HuH-7 (cell line): Measurements from ENCODE around the gene MMP23B.
A peak's percentile ranks its signal among the peaks of the same experiment; 100 is the strongest.
"Not testable (repeated sequence)": the region's sequence is repeated elsewhere in the genome, so short reads cannot be mapped to it uniquely, and the experiment has no call there.

Experiments used
- DNase-seq: peaks from one replicate; pipeline ENCODE4 v3.0.0; 2011; ENCODE audit warnings: low spot score

Gene MMP23B

GRCh38 chr1:1631782-1632420 lies at the start of gene MMP23B:
MMP23B (plus strand) TSS chr1:1632173; CDS start chr1:1632219, 46 bp downstream.
- no peak for DNase-seq

- no peak for DNase-seq
These were observed 49.2 kb upstream of the MMP23B start for GRCh38 chr1:1582585-1583346.

- DNase-seq, result no peak
These were observed 48.5 kb upstream of the MMP23B start for GRCh38 chr1:1583347-1584010.

- no peak for DNase-seq
These were observed 40.5 kb upstream of the MMP23B start for GRCh38 chr1:1591452-1591851.

GRCh38 chr1:1593834-1594601 lies 38.0 kb upstream of the MMP23B start:
- DNase-seq, result no peak

GRCh38 chr1:1594602-1595260 lies 37.2 kb upstream of the MMP23B start:
- DNase-seq, result no peak

- DNase-seq, result not testable (repeated sequence)
These were observed 36.6 kb upstream of the MMP23B start for GRCh38 chr1:1595341-1595740.

GRCh38 chr1:1596493-1597274 lies 35.3 kb upstream of the MMP23B start:
- DNase-seq, result no peak

GRCh38 chr1:1597275-1597930 lies 34.6 kb upstream of the MMP23B start:
- DNase-seq, result peak; percentile 76

- no peak for DNase-seq
These were observed 33.8 kb upstream of the MMP23B start for GRCh38 chr1:1598051-1598719.

GRCh38 chr1:1598720-1599029 lies 33.3 kb upstream of the MMP23B start:
- DNase-seq, result no peak

- peak; percentile 64 for DNase-seq
These were observed 32.7 kb upstream of the MMP23B start for GRCh38 chr1:1599030-1599934.

- DNase-seq, result peak; percentile 69
These were observed 31.8 kb upstream of the MMP23B start, which contains the start of gene FNDC10 for GRCh38 chr1:1599935-1600860. FNDC10 (minus strand) TSS chr1:1600135; CDS start chr1:1600015, 120 bp downstream.

- DNase-seq, result no peak
These were observed 31.0 kb upstream of the MMP23B start for GRCh38 chr1:1600861-1601563.

- no peak for DNase-seq
These were observed 30.2 kb upstream of the MMP23B start for GRCh38 chr1:1601564-1602303.

- DNase-seq, result no peak
These were observed 29.5 kb upstream of the MMP23B start for GRCh38 chr1:1602304-1602967.
